HepG2 (cell line): ENCODE results near the gene CA7. TPM values are rescaled to one million over a fixed set of nuclear protein-coding genes. Genes with fewer than 3 reads are reported as not detected.
A peak's percentile ranks its signal among the peaks of the same experiment; 100 is the strongest.

Experiments used
- ATAC-seq: fragments of 200-7000 bp; cut with Tn5 transposase; 3 replicates; pipeline ENCODE4 v1.9.1; 2020; ENCODE audit warnings: mild to moderate bottlenecking, moderate library complexity
- BruUV-seq: library from RNA; stranded (reverse); fragments of 400-500 nt; replicated peaks from 2 replicates; lab custom pipeline; 2021; lab: Mats Ljungman, UMichigan
- CTCF ChIA-PET: fragments of 300-600 bp; formaldehyde crosslinking; extraction: SDS; loops from one replicate; lab custom pipeline; 2021; ENCODE audit warnings: low total read pairs, inconsistent platforms, low intra/inter-chr PET ratio; lab: Yijun Ruan, JAX
- POLR2A ChIA-PET: fragments of 350-600 bp; sonication (Branson Sonifier 250); formaldehyde crosslinking; loops from one replicate; lab custom pipeline; 2020; ENCODE audit warnings: antibody characterized with exemption, inconsistent platforms; lab: Yijun Ruan, JAX
- DNase-seq: peaks from one replicate; pipeline ENCODE4 v3.0.0-alpha.2; 2015; ENCODE audit warnings: low spot score
- FAIRE-seq: peaks from 3 replicates; lab custom pipeline; 2011; peaks lifted over from hg19 to GRCh38; lab: Jason Lieb, UNC
- H2AFZ ChIP-seq: one replicate; pipeline ENCODE4 v1.6.1; 2011; ENCODE audit warnings: low read length, inconsistent platforms
- H3K27ac ChIP-seq: fragments of 300-600 bp; 3 replicates; pipeline ENCODE4 v1.8.0; 2011; ENCODE audit warnings: mixed run types, mild to moderate bottlenecking, mixed read lengths, low read length, inconsistent platforms; ENCODE audit not compliant: insufficient read depth; ENCODE audit errors: extremely low read length
- H3K27me3 ChIP-seq, 2 experiments: fragments of 200-600 bp in 1 of 2; 2 replicates in 1 of 2; 3 replicates in 1 of 2; pipeline versions ENCODE4 v1.6.0 to v1.8.0; 2011; ENCODE audit warnings: low read length in 2 of 2, mild to moderate bottlenecking in 2 of 2, moderate library complexity in 2 of 2, inconsistent platforms in 1 of 2; ENCODE audit not compliant: insufficient read depth in 2 of 2, control insufficient read depth in 1 of 2
- H3K36me3 ChIP-seq, 2 experiments: fragments of 200-600 bp in 1 of 2; replicated peaks in 1 of 2; 2 replicates in 1 of 2; 3 replicates in 1 of 2; pipeline versions ENCODE4 v1.5.1 to v1.8.0; 2011; ENCODE audit warnings: low read length in 2 of 2, inconsistent platforms in 1 of 2; ENCODE audit not compliant: insufficient read depth in 2 of 2, control insufficient read depth in 1 of 2
- H3K4me1 ChIP-seq: 2 replicates; pipeline ENCODE4 v1.5.1; 2012; ENCODE audit warnings: low read length, inconsistent platforms; ENCODE audit not compliant: insufficient read depth
- H3K4me2 ChIP-seq: 2 replicates; pipeline ENCODE4 v1.6.0; 2011; ENCODE audit warnings: low read depth, low read length, inconsistent platforms
- H3K4me3 ChIP-seq, 3 experiments: fragments of 200-600 bp in 1 of 3; sonication (generic), shearing (Covaris generic) in 1 of 3; replicated peaks in 1 of 3; 2 replicates each; pipeline ENCODE4 v1.5.1; 2011 to 2016; ENCODE audit warnings: low read length in 3 of 3, inconsistent platforms in 2 of 3, low read depth in 2 of 3, mild to moderate bottlenecking in 2 of 3, control low read depth in 1 of 3, mixed read lengths in 1 of 3; ENCODE audit not compliant: insufficient read depth in 1 of 3
- H3K79me2 ChIP-seq: one replicate; pipeline ENCODE4 v1.6.1; 2011; ENCODE audit warnings: low read length, inconsistent platforms; ENCODE audit not compliant: insufficient read depth
- H3K9ac ChIP-seq: 2 replicates; pipeline ENCODE4 v1.6.0; 2011; ENCODE audit warnings: mild to moderate bottlenecking, low read depth, low read length, inconsistent platforms; ENCODE audit not compliant: insufficient read depth
- H3K9me3 ChIP-seq: 2 replicates; pipeline ENCODE4 v1.5.1; 2012; ENCODE audit warnings: mild to moderate bottlenecking, low read length
- H4K20me1 ChIP-seq: 2 replicates; pipeline ENCODE4 v1.6.0; 2011; ENCODE audit warnings: inconsistent platforms, mild to moderate bottlenecking, low read length, moderate library complexity; ENCODE audit not compliant: insufficient read depth
- ELF4 ChIP-seq: sonication (generic); formaldehyde crosslinking; IDR thresholded peaks from 2 replicates; pipeline ENCODE4 v1.5.0; 2020; ENCODE audit warnings: missing genetic modification reagents, mild to moderate bottlenecking, moderate library complexity, borderline replicate concordance
- HNRNPK ChIP-seq: fragments of 200-400 bp; formaldehyde crosslinking; IDR thresholded peaks from 2 replicates; pipeline ENCODE4 v1.6.1; 2018; ENCODE audit warnings: low read length, low read depth, moderate library complexity, mild to moderate bottlenecking; ENCODE audit not compliant: poor library complexity, severe bottlenecking
- SYNCRIP ChIP-seq: fragments of 200-400 bp; formaldehyde crosslinking; IDR thresholded peaks from 2 replicates; pipeline ENCODE4 v1.6.1; 2018; ENCODE audit warnings: mild to moderate bottlenecking, low read depth, low read length; ENCODE audit not compliant: insufficient read depth
- ZNF160 ChIP-seq: sonication (generic); formaldehyde crosslinking; IDR thresholded peaks from 2 replicates; pipeline ENCODE4 v1.8.0; 2022; ENCODE audit warnings: mild to moderate bottlenecking, inconsistent platforms, missing genetic modification reagents
- ZNF629 ChIP-seq: sonication (generic); formaldehyde crosslinking; conservative IDR thresholded peaks from 2 replicates; pipeline ENCODE4 v1.5.0; 2020; ENCODE audit warnings: missing genetic modification reagents
- WGBS: methylation state at CpG from one replicate; pipeline ENCODE4 v1.1.6; 2017; ENCODE audit warnings: low lambda C conversion rate; 5-methylcytosine and 5-hydroxymethylcytosine counted together
- in situ Hi-C: cut with HindIII; loops from 2 replicates; pipeline ENCODE4 v1.10.0; 2017; ENCODE audit warnings: low pct_unique_long_range_greater_than_20kb; ENCODE audit not compliant: extremely low pct_ligation_motif_present
- intact Hi-C: fragments of 100-400 bp; cut with micrococcal nuclease; formaldehyde crosslinking; loops from one replicate; pipeline ENCODE4 v1.10.0; 2022; ENCODE audit not compliant: unreplicated experiment
- polyA plus RNA-seq, 8 experiments: library from polyadenylated mRNA; depleted of rRNA in 3 of 8; stranded (reverse) in 7 of 8; unstranded in 1 of 8; fragments of >200 nt; fragmentation: Illumina TruSeq in 4 of 8; extraction: Trizol in 4 of 8; gene quantifications; 2 replicates each; pipeline versions ENCODE4 v1.2.1 to v1.2.3, GENCODE V29; 2011 to 2016; ENCODE audit warnings: low read depth in 4 of 8, missing spikeins in 1 of 8, mixed read lengths in 1 of 8; ENCODE audit not compliant: insufficient read depth in 1 of 8
- total RNA-seq, 5 experiments: library from RNA; depleted of rRNA; stranded (reverse); fragments of >200 nt; fragmentation: Illumina TruSeq; extraction: Trizol; gene quantifications; 2 replicates each; pipeline ENCODE4 v1.2.3, GENCODE V29; 2016; ENCODE audit warnings: low read depth in 1 of 5

CA7 gene
- total and polyA plus RNA-seq, 2 of the 13 experiments (the other 11 are each of a cell fraction or from before 2014, with no cell fraction given) = not detected

DNA sequence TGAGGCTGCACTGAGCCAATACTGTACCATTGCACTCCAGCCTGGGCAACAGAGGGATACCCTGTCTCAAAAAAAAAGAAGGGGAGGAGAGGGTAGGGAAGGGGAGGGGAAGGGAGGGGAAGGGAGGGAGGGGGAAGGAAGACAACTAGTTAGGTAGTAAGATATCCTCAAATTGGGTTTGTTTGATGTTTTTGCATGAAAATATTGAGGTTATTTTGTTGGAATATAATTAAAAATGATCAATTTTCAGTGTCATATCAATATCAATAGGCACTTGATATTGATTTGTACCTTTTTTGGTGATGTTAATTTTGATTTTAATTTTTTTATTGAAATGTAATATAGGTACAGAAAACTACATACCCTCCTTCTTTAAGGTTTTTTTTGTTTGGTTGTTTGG, 19.5 kb downstream of the CA7 start:
- DNase-seq (no peak), FAIRE-seq (no peak), ATAC-seq (no peak)
- Histone ChIP-seq H3K4me3 (no peak overlapping the region), H4K20me1 (no peaks in the 10 kb centered on the region), H3K79me2 (no peaks in the 10 kb centered on the region), H3K36me3 (no peaks in the 10 kb centered on the region), H3K4me1 (no peaks in the 10 kb centered on the region; the same call in 1 of the 2 replicates), H3K9me3 (no peaks in the 10 kb centered on the region), H3K27me3 (no peaks in the 10 kb centered on the region; a peak in 1 of 5 replicates), H3K4me2 (no peak overlapping the region), H3K9ac (no peak overlapping the region), H3K27ac (no peak overlapping the region), H2AFZ (no peak overlapping the region)
- ChIA-PET POLR2A (interaction anchor here (0.6 kb wide), 1 partner anchor 158 kb away, joined by 4 read pairs; no protein-coding TSS in a partner anchor), CTCF (interaction anchor here (1.4 kb wide), 1 partner anchor 33 kb away, joined by 3 read pairs; the partner anchor contains the start of gene NAE1)
- TF ChIP-seq ZNF160 (CRISPR knock-in tag) (no peak), HNRNPK (peak; percentile 91), SYNCRIP (no peak)
- in situ Hi-C loops (loop anchor here (25.0 kb wide), 1 partner anchor 451 kb away; no protein-coding TSS in a partner anchor), intact Hi-C loops (no loop called here)
- no TSS peak for BruUV-seq

DNA sequence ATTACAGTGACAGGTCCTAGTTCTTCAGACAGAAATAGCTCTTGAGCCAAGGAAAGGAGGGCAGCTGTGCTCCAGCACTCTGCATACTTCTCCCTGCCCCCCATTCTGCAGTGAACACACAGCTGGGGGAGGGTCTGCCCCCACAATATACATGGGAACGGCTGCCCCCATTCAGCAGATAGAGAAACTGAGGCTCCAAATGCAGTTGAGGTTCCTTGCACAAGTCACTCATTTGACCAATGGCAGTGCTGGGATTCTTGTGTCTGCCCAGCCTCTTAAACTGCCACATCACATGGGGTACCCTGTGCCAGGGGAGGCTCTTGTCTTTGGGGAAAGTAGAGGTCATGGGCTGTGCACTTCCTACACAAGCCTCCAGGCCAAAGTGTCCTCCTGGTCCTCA, 25.2 kb downstream of the CA7 start:
- in situ Hi-C loops = loop anchor here (5.0 to 25.0 kb wide), 2 partner anchors 262 to 457 kb away; no protein-coding TSS in a partner anchor
- POLR2A ChIA-PET = no interaction called here
- 17% methylated on average over 1 of the region's 1 CpG for WGBS
- Histone ChIP-seq H3K4me3 (no peak overlapping the region), H3K79me2 (no peaks in the 10 kb centered on the region), H3K4me1 (peaks cover 17% of the 10 kb centered on the region), H3K36me3 (no peaks in the 10 kb centered on the region), H4K20me1 (no peaks in the 10 kb centered on the region), H3K9me3 (no peaks in the 10 kb centered on the region), H3K27ac (no peak overlapping the region), H3K4me2 (no peak overlapping the region), H3K9ac (no peak overlapping the region), H2AFZ (no peak overlapping the region), H3K27me3 (peaks cover 0 to 8% of the 10 kb centered on the region in 2 experiments; a peak in 2 of 5 replicates)
- intact Hi-C loops = loop anchor here (2.0 kb wide), 1 partner anchor 39 kb away; the partner anchor contains the start of gene NAE1
- FAIRE-seq (no peak), DNase-seq (no peak), ATAC-seq (no peak)
- CTCF ChIA-PET = no interaction called here
- TF ChIP-seq ELF4 (CRISPR knock-in tag) = no peak
- TF ChIP-seq ZNF629 = peak; percentile 78
- no TSS peak for BruUV-seq
